Natural killer cell (primary cell): ENCODE data around the gene RXFP4. TPM values are rescaled to one million over a fixed set of nuclear protein-coding genes. Genes with fewer than 3 reads are reported as not detected.

ENCODE experiments used
- ATAC-seq, 3 donors: fragments of 150-1000 bp in 2 of 3; fragments of 200-7000 bp in 1 of 3; cut with Tn5 transposase; 1 replicate in 1 of 3; 2 replicates in 2 of 3; pipeline ENCODE4 v1.10.0; 2021; ENCODE audit warnings: mild to moderate bottlenecking in 2 of 3, moderate library complexity in 2 of 3
- DNase-seq, 2 donors: peaks; one replicate each; pipeline versions ENCODE4 v3.0.0 to v3.0.0-alpha.2; 2013 to 2021; ENCODE audit warnings: mixed read lengths in 1 of 2
- H3K27ac ChIP-seq: one replicate; pipeline ENCODE4 v1.5.1; 2013; ENCODE audit warnings: mild to moderate bottlenecking, low read length
- H3K27me3 ChIP-seq: one replicate; pipeline ENCODE4 v1.6.1; 2013; ENCODE audit warnings: low read length; ENCODE audit not compliant: control insufficient read depth, insufficient read depth
- H3K36me3 ChIP-seq: one replicate; pipeline ENCODE4 v1.6.1; 2013; ENCODE audit warnings: low read length; ENCODE audit not compliant: control insufficient read depth, insufficient read depth
- H3K4me1 ChIP-seq: one replicate; pipeline ENCODE4 v1.6.1; 2013; ENCODE audit warnings: low read length; ENCODE audit not compliant: control insufficient read depth, insufficient read depth
- H3K4me3 ChIP-seq: one replicate; pipeline ENCODE4 v1.5.1; 2013; ENCODE audit warnings: low read length
- H3K9me3 ChIP-seq: one replicate; pipeline ENCODE4 v1.6.1; 2013; ENCODE audit warnings: low read length; ENCODE audit not compliant: control insufficient read depth, insufficient read depth
- H3K27ac Mint-ChIP-seq, 2 donors: one replicate each; pipeline ENCODE4 v1.8.0; 2022; ENCODE audit warnings: mild to moderate bottlenecking in 2 of 2, mixed read lengths in 2 of 2, moderate library complexity in 1 of 2
- H3K27me3 Mint-ChIP-seq, 2 donors: one replicate each; pipeline ENCODE4 v1.8.0; 2022; ENCODE audit warnings: low read depth in 2 of 2, mixed read lengths in 2 of 2
- H3K36me3 Mint-ChIP-seq: one replicate; pipeline ENCODE4 v1.8.0; 2022; ENCODE audit warnings: mixed read lengths
- H3K4me1 Mint-ChIP-seq, 2 donors: one replicate each; pipeline ENCODE4 v1.8.0; 2022; ENCODE audit warnings: mixed read lengths in 2 of 2
- H3K4me3 Mint-ChIP-seq: one replicate; pipeline ENCODE4 v1.8.0; 2022; ENCODE audit warnings: mild to moderate bottlenecking, moderate library complexity, mixed read lengths
- H3K9me3 Mint-ChIP-seq, 2 donors: one replicate each; pipeline ENCODE4 v1.8.0; 2022; ENCODE audit warnings: mixed read lengths in 2 of 2
- CTCF ChIP-seq: fragments of 200-600 bp; IDR thresholded peaks from one replicate; pipeline ENCODE4 v1.8.0; 2022; ENCODE audit warnings: antibody characterized with exemption
- WGBS: methylation state at CpG from one replicate; pipeline ENCODE4 v1.1.7; 2013; ENCODE audit warnings: missing lambda C conversion rate; ENCODE audit not compliant: insufficient coverage; 5-methylcytosine and 5-hydroxymethylcytosine counted together
- intact Hi-C: fragments of 100-400 bp; cut with micrococcal nuclease; formaldehyde crosslinking; loops from one replicate; pipeline ENCODE4 v1.14.2; 2022
- total RNA-seq, 4 donors: library from RNA; stranded (reverse); fragments of 120-200 nt in 1 of 4; gene quantifications; one replicate each; pipeline versions ENCODE4 v1.2.3 to v1.2.4, GENCODE V29; 2013 to 2022

Gene RXFP4
- total RNA-seq, 3 donors from 2014 or later (not counting 1 experiment from before 2014, with no cell fraction given): not detected

DNA sequence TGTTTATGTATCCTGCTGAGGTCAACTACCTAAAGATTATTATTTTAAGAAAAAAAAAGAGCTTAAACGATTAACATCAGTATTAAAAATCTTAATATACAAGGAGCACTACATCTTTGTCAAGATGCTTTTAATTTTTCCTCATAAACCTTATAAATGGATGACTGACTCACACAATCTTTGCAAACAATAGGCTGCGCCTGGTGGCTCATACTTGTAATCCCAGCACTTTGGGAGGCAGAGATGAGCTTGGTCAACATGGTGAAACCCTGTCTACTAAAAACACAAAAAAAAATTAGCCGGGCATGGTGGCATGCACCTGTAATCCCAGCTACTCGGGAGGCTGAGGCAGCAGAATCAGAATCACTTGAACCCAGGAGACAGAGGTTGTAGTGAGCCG, 9.0 kb upstream of the RXFP4 start:
- no peaks in the 10 kb centered on the region for H3K9me3 Mint-ChIP-seq
- no peak overlapping the region for H3K27ac Mint-ChIP-seq
- H3K27me3 Mint-ChIP-seq: no peaks in the 10 kb centered on the region
- no peak for ATAC-seq
- H3K27me3 ChIP-seq: no peaks in the 10 kb centered on the region
- H3K4me3 Mint-ChIP-seq: peak overlapping the region; percentile 28
- WGBS: 97% methylated on average over 4 of the region's 5 CpGs
- H3K4me3 ChIP-seq: no peak overlapping the region
- peaks cover 6% of the 10 kb centered on the region for H3K36me3 Mint-ChIP-seq
- peaks cover 31% of the 10 kb centered on the region for H3K4me1 ChIP-seq
- intact Hi-C loops: no loop called here
- H3K9me3 ChIP-seq: no peaks in the 10 kb centered on the region
- peaks cover 42% of the 10 kb centered on the region for H3K36me3 ChIP-seq
- H3K27ac ChIP-seq: no peak overlapping the region
- peaks cover 19 to 22% of the 10 kb centered on the region in 2 donors for H3K4me1 Mint-ChIP-seq
- no peak for DNase-seq
- no peak for TF ChIP-seq CTCF

DNA sequence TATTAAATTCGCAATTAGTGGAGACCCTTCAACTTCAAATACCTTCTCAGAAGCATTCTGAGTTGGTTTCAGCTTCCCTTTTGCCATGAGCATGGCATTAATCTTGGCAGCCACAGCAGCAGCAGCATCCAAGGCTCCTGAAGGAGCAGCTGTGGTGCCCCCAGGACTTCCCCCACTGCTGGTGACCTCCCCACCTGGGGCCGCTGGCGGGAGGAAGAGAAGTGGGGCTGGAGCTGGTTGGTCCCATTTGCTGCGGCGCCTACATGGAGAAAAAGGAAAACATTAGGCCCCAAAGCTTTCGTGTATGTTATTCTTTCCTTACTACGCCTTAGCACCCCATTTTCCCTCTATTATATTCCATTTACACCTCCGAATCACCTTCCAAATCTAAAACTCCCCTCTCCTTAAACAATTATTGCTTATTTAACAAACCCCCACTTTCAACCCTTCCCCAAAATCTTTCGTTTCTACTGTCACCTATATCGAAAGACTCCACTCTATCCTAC, 7.8 kb upstream of the RXFP4 start:
- Histone ChIP-seq H3K4me3 (peak overlapping the region; percentile 93), H3K27me3 (no peaks in the 10 kb centered on the region), H3K4me1 (peaks cover 31% of the 10 kb centered on the region), H3K36me3 (peaks cover 35% of the 10 kb centered on the region), H3K27ac (peak overlapping the region; percentile 92), H3K9me3 (no peaks in the 10 kb centered on the region)
- no peak for TF ChIP-seq CTCF
- peaks cover 6% of the 10 kb centered on the region for H3K36me3 Mint-ChIP-seq
- H3K4me3 Mint-ChIP-seq: no peak overlapping the region
- ATAC-seq (no peak), DNase-seq (peak in 1 of 2 donors; percentile 36)
- peaks cover 19 to 22% of the 10 kb centered on the region in 2 donors for H3K4me1 Mint-ChIP-seq
- no peak overlapping the region for H3K27ac Mint-ChIP-seq
- H3K9me3 Mint-ChIP-seq: no peaks in the 10 kb centered on the region
- H3K27me3 Mint-ChIP-seq: no peaks in the 10 kb centered on the region
- intact Hi-C loops: loop anchor here (1.0 to 2.0 kb wide), 3 partner anchors 22 to 73 kb away; partner anchors contain the start of gene RIT1
- 6% methylated on average over 10 of the region's 10 CpGs for WGBS

GRCh38 chr1:155934097-155934935, 7.1 kb upstream of the RXFP4 start, which contains the start of gene KHDC4:
Gene KHDC4, minus strand, starts transcription at chr1:155934413. Its CDS starts 40 bp downstream, at chr1:155934373.
- peaks cover 29% of the 10 kb centered on the region for H3K36me3 ChIP-seq
- H3K4me3 ChIP-seq: peak within 1 kb of the TSS; percentile 93
- DNase-seq: peak; percentile 91 to 99
- peak within 1 kb of the TSS; percentile 92 for H3K27ac ChIP-seq
- Mint-ChIP-seq H3K27me3 (no peaks in the 10 kb centered on the region), H3K36me3 (peaks cover 3% of the 10 kb centered on the region), H3K9me3 (no peaks in the 10 kb centered on the region), H3K4me1 (peaks cover 19 to 21% of the 10 kb centered on the region in 2 donors), H3K27ac (no peak within 1 kb of the TSS), H3K4me3 (no peak within 1 kb of the TSS)
- H3K27me3 ChIP-seq: no peaks in the 10 kb centered on the region
- WGBS: 1% methylated on average over 50 of the region's 50 CpGs
- TF ChIP-seq CTCF: peak; percentile 21
- peaks cover 31% of the 10 kb centered on the region for H3K4me1 ChIP-seq
- H3K9me3 ChIP-seq: no peaks in the 10 kb centered on the region
- intact Hi-C loops: loop anchor here (1.0 to 2.0 kb wide), 3 partner anchors 23 to 74 kb away; partner anchors contain the start of gene RIT1
- ATAC-seq: peak; percentile 92 to 98 (median 93)
